SK-N-MC (cell line): ENCODE data around the gene C20orf202.
"Not testable (repeated sequence)": the region's sequence is repeated elsewhere in the genome, so short reads cannot be mapped to it uniquely, and the experiment has no call there.

Experiments
- DNase-seq: peaks from one replicate; pipeline ENCODE4 v3.0.0-alpha.2; 2011; ENCODE audit warnings: low read depth, low spot score
- H3K27ac ChIP-seq: fragments of 200-600 bp; sonication (generic); 2 replicates; pipeline ENCODE4 v1.5.1; 2016; ENCODE audit warnings: mixed run types
- H3K36me3 ChIP-seq: fragments of 200-600 bp; sonication (generic); 2 replicates; pipeline ENCODE4 v1.6.1; 2017; ENCODE audit warnings: antibody characterized with exemption, low read length, mixed read lengths; ENCODE audit not compliant: insufficient read depth
- H3K4me3 ChIP-seq: fragments of 200-600 bp; sonication (generic); 2 replicates; pipeline ENCODE4 v1.5.1; 2016
- H3K9ac ChIP-seq: fragments of 200-600 bp; sonication (generic); 2 replicates; pipeline ENCODE4 v1.8.0; 2017; ENCODE audit warnings: mixed run types, mixed read lengths; ENCODE audit not compliant: insufficient read length
- H3K9me3 ChIP-seq: fragments of 200-600 bp; sonication (generic); 2 replicates; pipeline ENCODE4 v1.6.1; 2017; ENCODE audit warnings: low read depth, mild to moderate bottlenecking, antibody characterized with exemption, low read length, moderate library complexity, mixed read lengths
- EZH2 ChIP-seq: fragments of 200-600 bp; sonication (generic); IDR thresholded peaks from one replicate; pipeline ENCODE4 v1.6.1; 2017; ENCODE audit warnings: antibody characterized with exemption
- FOXP2 ChIP-seq: optimal IDR thresholded peaks from 2 replicates; pipeline ENCODE3; 2011; ENCODE audit warnings: mild to moderate bottlenecking, moderate library complexity; ENCODE audit not compliant: insufficient read depth; ENCODE audit errors: extremely low read length, control extremely low read depth
- POLR2AphosphoS5 ChIP-seq: IDR thresholded peaks from 2 replicates; pipeline ENCODE4 v1.6.1; 2012; ENCODE audit warnings: mild to moderate bottlenecking, low read depth, low read length, borderline replicate concordance

The C20orf202 gene

DNA sequence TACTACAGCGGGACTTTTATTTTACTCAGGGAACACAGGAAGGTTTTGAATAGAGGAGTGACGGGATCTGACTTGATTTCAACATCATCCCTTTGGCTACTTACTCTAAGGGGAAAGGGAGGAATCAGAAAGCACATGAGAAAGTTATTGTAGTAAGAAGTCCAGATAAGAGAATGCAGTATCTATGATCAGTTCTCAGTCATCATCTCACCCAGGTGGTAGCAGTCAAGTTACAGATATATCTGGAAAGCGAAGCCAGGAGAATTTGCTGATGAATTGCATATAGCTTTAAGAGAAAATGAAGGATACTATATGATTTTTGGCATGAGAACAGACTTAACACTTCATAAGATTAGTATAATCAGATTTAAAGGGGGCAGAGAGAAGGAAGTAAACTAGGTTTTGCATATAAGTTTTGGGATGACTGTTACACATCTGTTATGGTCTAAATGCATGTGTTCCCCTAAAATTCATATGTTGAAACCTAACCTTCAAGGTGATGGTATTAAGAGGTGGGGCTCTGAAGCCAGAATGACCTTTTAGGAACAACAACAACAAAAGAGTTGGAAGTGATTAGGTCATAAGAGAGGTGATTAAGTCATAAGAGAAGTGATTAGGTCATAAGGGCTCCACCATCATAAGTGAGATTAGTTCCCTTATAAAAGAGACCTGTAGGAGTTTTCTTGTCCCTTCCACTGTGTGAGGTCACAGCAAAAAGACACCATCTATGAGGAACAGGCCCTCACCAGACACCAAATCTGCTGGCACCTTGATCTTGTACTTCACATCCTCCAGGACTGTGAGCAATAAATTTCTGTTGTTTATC, 29.2 kb downstream of the C20orf202 start:
- DNase-seq, result no peak
- Histone ChIP-seq H3K9me3 (no peaks in the 10 kb centered on the region), H3K4me3 (no peak overlapping the region), H3K36me3 (no peaks in the 10 kb centered on the region), H3K27ac (no peak overlapping the region), H3K9ac (no peak overlapping the region)
- no peak for TF ChIP-seq FOXP2
- TF ChIP-seq EZH2, result no peak
- no peak for TF ChIP-seq POLR2AphosphoS5

- H3K27ac ChIP-seq, result no peak overlapping the region
- no peak overlapping the region for H3K4me3 ChIP-seq
- DNase-seq, result no peak
- H3K36me3 ChIP-seq, result no peaks in the 10 kb centered on the region
- no peak overlapping the region for H3K9ac ChIP-seq
- no peaks in the 10 kb centered on the region for H3K9me3 ChIP-seq
- no peak for TF ChIP-seq POLR2AphosphoS5
- TF ChIP-seq EZH2, result no peak
- no peak for TF ChIP-seq FOXP2
Measured at GRCh38 chr20:1240549-1240948, 37.3 kb downstream of the C20orf202 start.

GRCh38 chr20:1241456-1241855, 38.2 kb downstream of the C20orf202 start:
- no peak overlapping the region for H3K9ac ChIP-seq
- no peaks in the 10 kb centered on the region for H3K9me3 ChIP-seq
- TF ChIP-seq FOXP2, result no peak
- TF ChIP-seq POLR2AphosphoS5, result no peak
- TF ChIP-seq EZH2, result no peak
- H3K4me3 ChIP-seq, result no peak overlapping the region
- no peak overlapping the region for H3K27ac ChIP-seq
- no peak for DNase-seq
- H3K36me3 ChIP-seq, result no peaks in the 10 kb centered on the region

- no peak overlapping the region for H3K4me3 ChIP-seq
- TF ChIP-seq POLR2AphosphoS5 (no peak), FOXP2 (no peak), EZH2 (no peak)
- no peak for DNase-seq
- H3K9ac ChIP-seq, result no peak overlapping the region
- H3K36me3 ChIP-seq, result no peaks in the 10 kb centered on the region
- no peak overlapping the region for H3K27ac ChIP-seq
- no peaks in the 10 kb centered on the region for H3K9me3 ChIP-seq
Measured at GRCh38 chr20:1242099-1242498, 38.8 kb downstream of the C20orf202 start.

DNA sequence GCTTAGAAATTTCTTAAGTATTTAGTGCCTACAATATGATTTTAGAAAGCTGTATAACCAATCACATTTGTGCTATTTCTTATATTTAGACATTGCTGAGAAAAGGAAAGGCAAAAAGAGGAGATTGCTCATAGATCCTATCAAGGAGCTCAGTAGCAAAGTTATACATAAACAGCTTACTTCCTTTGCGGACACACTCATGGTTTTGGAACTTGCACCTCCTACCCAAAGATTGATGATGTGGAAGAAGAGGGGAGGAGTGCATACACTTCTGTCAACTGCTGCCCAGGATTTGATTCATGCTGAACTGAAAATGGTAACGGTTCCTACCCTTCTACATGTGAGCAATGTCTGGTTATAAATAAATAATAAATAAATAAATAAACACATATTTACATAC, 39.3 kb downstream of the C20orf202 start:
- Histone ChIP-seq H3K9me3 (no peaks in the 10 kb centered on the region), H3K9ac (no peak overlapping the region), H3K27ac (no peak overlapping the region), H3K36me3 (no peaks in the 10 kb centered on the region), H3K4me3 (no peak overlapping the region)
- TF ChIP-seq EZH2, result no peak
- no peak for TF ChIP-seq POLR2AphosphoS5
- no peak for TF ChIP-seq FOXP2
- DNase-seq, result no peak

DNA sequence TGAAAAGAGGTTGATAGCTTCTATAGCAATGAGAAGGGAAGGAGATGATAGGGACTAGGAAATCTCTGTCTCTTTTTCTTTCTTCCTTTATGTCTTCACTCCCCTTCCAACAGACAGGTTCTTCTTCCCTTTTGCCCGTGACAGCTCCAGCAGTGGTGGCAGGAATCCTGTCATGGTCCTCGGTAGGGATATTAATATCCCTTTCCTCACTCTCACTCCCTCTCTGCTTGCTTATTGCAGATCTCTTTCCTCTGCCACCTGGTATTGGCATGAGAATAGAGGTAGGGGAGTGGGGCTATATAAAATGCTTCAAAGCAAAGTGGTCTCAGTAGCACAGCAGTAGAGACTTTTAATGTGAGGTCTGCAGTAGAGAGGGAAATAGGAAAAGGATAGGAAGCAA, 42.3 kb downstream of the C20orf202 start:
- Histone ChIP-seq H3K4me3 (no peak overlapping the region), H3K9me3 (no peaks in the 10 kb centered on the region), H3K36me3 (no peaks in the 10 kb centered on the region), H3K27ac (no peak overlapping the region), H3K9ac (no peak overlapping the region)
- DNase-seq, result no peak
- no peak for TF ChIP-seq POLR2AphosphoS5
- no peak for TF ChIP-seq EZH2
- no peak for TF ChIP-seq FOXP2

DNA sequence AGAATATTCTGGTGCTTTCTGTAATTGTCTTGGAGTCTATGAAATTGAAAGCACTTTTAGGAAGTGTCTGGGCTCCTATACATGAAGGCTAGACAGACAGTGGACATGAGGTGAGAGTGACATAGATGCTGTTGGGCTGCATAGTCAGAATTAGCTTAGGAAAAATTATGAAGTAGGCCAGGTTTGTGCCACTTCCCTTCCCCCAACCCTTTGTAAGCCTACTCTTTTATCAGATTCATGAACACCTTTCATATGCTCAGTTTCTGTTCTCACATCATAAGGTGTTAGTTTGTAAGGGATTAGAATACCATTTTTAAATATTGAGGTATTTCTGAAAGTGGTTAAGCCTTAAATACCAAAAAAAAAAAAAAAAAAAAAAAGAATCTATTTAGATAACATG, 44.4 kb downstream of the C20orf202 start:
- Histone ChIP-seq H3K27ac (no peak overlapping the region), H3K4me3 (no peak overlapping the region), H3K9me3 (no peaks in the 10 kb centered on the region), H3K9ac (no peak overlapping the region), H3K36me3 (no peaks in the 10 kb centered on the region)
- TF ChIP-seq EZH2 (no peak), POLR2AphosphoS5 (no peak), FOXP2 (no peak)
- no peak for DNase-seq

- H3K9me3 ChIP-seq, H3K9ac ChIP-seq, H3K36me3 ChIP-seq, DNase-seq, H3K27ac ChIP-seq, H3K4me3 ChIP-seq: not testable (repeated sequence)
Measured at GRCh38 chr20:1250282-1250681, 47.0 kb downstream of the C20orf202 start.

DNA sequence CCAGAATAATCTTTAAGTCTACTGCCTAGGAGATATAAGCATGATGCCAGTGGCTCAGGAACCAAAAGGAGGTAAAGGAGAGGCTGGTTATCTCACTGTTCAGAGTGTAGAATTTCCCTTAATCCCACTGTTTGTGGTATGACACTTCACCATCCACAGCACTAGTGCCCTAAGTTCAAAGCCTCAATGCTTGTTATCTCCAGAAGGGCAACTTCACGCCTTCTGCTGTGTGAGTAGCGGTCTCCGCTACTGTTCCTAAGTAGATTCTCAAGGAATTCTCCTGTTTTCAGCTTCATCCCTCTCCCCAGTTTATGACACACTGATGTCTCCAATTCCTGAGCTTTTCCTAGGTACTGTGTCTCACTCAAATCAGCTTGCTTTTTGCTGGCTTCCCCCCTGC, 49.2 kb downstream of the C20orf202 start:
- Histone ChIP-seq H3K4me3 (no peak overlapping the region), H3K9me3 (no peaks in the 10 kb centered on the region), H3K9ac (no peak overlapping the region), H3K36me3 (no peaks in the 10 kb centered on the region), H3K27ac (no peak overlapping the region)
- no peak for DNase-seq
- TF ChIP-seq FOXP2, result no peak
- no peak for TF ChIP-seq EZH2
- no peak for TF ChIP-seq POLR2AphosphoS5
